Measurements from ENCODE around the gene SYNE2.

Gene SYNE2

GRCh38 chr14:64082837-64083236 lies 230.0 kb downstream of the SYNE2 start:
- DNase-seq (ENCODE audit: low read depth): no peak
- TF ChIP-seq CTCF (IDR thresholded peaks at IDR 0.05; ENCODE audit: low read depth, low read length, missing control alignments): no peak
- H3K4me3 ChIP-seq (ENCODE audit: low read depth, low read length): no peak overlapping the region

GRCh38 chr14:64088647-64088964 lies 235.8 kb downstream of the SYNE2 start:
- no peak for DNase-seq (ENCODE audit: low read depth)
- H3K4me3 ChIP-seq (ENCODE audit: low read depth, low read length): no peak overlapping the region
- TF ChIP-seq CTCF (IDR thresholded peaks at IDR 0.05; ENCODE audit: low read depth, low read length, missing control alignments): no peak

GRCh38 chr14:64089920-64090319 lies 237.1 kb downstream of the SYNE2 start:
- no peak for DNase-seq (ENCODE audit: low read depth)
- no peak overlapping the region for H3K4me3 ChIP-seq (ENCODE audit: low read depth, low read length)
- no peak for TF ChIP-seq CTCF (IDR thresholded peaks at IDR 0.05; ENCODE audit: low read depth, low read length, missing control alignments)

GRCh38 chr14:64091217-64091616 lies 238.4 kb downstream of the SYNE2 start:
- DNase-seq (ENCODE audit: low read depth): no peak
- no peak overlapping the region for H3K4me3 ChIP-seq (ENCODE audit: low read depth, low read length)
- TF ChIP-seq CTCF (IDR thresholded peaks at IDR 0.05; ENCODE audit: low read depth, low read length, missing control alignments): no peak

- no peak for TF ChIP-seq CTCF (IDR thresholded peaks at IDR 0.05; ENCODE audit: low read depth, low read length, missing control alignments)
- DNase-seq (ENCODE audit: low read depth): no peak
- no peak overlapping the region for H3K4me3 ChIP-seq (ENCODE audit: low read depth, low read length)
Observed at GRCh38 chr14:64092338-64092737, 239.5 kb downstream of the SYNE2 start.

- TF ChIP-seq CTCF (IDR thresholded peaks at IDR 0.05; ENCODE audit: low read depth, low read length, missing control alignments): no peak
- DNase-seq (ENCODE audit: low read depth): no peak
Observed at GRCh38 chr14:64092940-64093339, 240.1 kb downstream of the SYNE2 start.

GRCh38 chr14:64095620-64096019 lies 242.8 kb downstream of the SYNE2 start:
- no peak for DNase-seq (ENCODE audit: low read depth)
- H3K4me3 ChIP-seq (ENCODE audit: low read depth, low read length): no peak overlapping the region
- TF ChIP-seq CTCF (IDR thresholded peaks at IDR 0.05; ENCODE audit: low read depth, low read length, missing control alignments): no peak

More at GRCh38 chr14:64092940-64093339, 240.1 kb downstream of the SYNE2 start:
- H3K4me3 ChIP-seq (ENCODE audit: low read depth, low read length): no peak overlapping the region
